Psoas muscle (tissue), 8 donors: Measurements from ENCODE around the gene BST2. TPM values are rescaled to one million over a fixed set of nuclear protein-coding genes. Genes with fewer than 3 reads are reported as not detected.

Source experiments
- ATAC-seq, 4 donors: fragments of 200-7000 bp; cut with Tn5 transposase; one replicate each; pipeline ENCODE4 v1.9.1; 2020; ENCODE audit warnings: moderate library complexity in 3 of 4, mild to moderate bottlenecking in 2 of 4
- DNase-seq, 2 donors: peaks; one replicate each; pipeline ENCODE4 v3.0.0-alpha.2; 2020
- H3K27ac ChIP-seq: fragments of 200-600 bp; one replicate; pipeline ENCODE4 v1.8.0; 2022
- H3K27me3 ChIP-seq, 3 donors: fragments of 200-600 bp in 1 of 3; one replicate each; pipeline versions ENCODE4 v1.6.1 to v1.8.0; 2013 to 2022; ENCODE audit warnings: low read length in 2 of 3, mild to moderate bottlenecking in 2 of 3, moderate library complexity in 1 of 3; ENCODE audit not compliant: insufficient read depth in 3 of 3
- H3K36me3 ChIP-seq, 2 donors: fragments of 200-600 bp in 1 of 2; one replicate each; pipeline versions ENCODE4 v1.6.1 to v1.8.0; 2013 to 2022; ENCODE audit warnings: low read depth in 1 of 2, mild to moderate bottlenecking in 1 of 2, moderate library complexity in 1 of 2; ENCODE audit not compliant: insufficient read depth in 1 of 2
- H3K4me1 ChIP-seq: fragments of 200-600 bp; one replicate; pipeline ENCODE4 v1.8.0; 2022
- H3K4me3 ChIP-seq: fragments of 200-600 bp; one replicate; pipeline ENCODE4 v1.8.0; 2022; ENCODE audit warnings: mild to moderate bottlenecking
- H3K9me3 ChIP-seq: fragments of 200-600 bp; one replicate; pipeline ENCODE4 v1.8.0; 2022
- CTCF ChIP-seq: fragments of 200-600 bp; IDR thresholded peaks from one replicate; pipeline ENCODE4 v1.8.0; 2022; ENCODE audit warnings: antibody characterized with exemption
- WGBS, 3 donors: extraction: QIAGEN DNeasy Blood & Tissue Kit; methylation state at CpG; one replicate each; pipeline versions ENCODE4 v1.1.6 to v1.1.7; 2013; 5-methylcytosine and 5-hydroxymethylcytosine counted together
- intact Hi-C, 2 donors: fragments of 100-400 bp; cut with DNase I; formaldehyde crosslinking; loops; one replicate each; pipeline versions ENCODE4 v1.11.0 to v1.14.2; 2022
- polyA plus RNA-seq, 3 donors: library from polyadenylated mRNA; stranded (reverse); fragments of 200-250 nt; gene quantifications; one replicate each; pipeline ENCODE4 v1.2.3, GENCODE V29; 2013
- total RNA-seq, 4 donors: library from RNA; stranded (reverse); fragmentation: NEBNext Ultra II Directional in 2 of 4; extraction: Animal tissue kit (Norgen Biotek cat#: 25700) in 2 of 4; gene quantifications; one replicate each; pipeline versions ENCODE4 v1.2.1 to v1.2.4, GENCODE V29; 2021 to 2023
- donor health status: healthy with polysubstance abuse.
- donor health status: DM: no; HTN: no; CAD: no; lungs with moderate emphysema.
- donor health status: Bipolar disorder and iron deficiency.
- donor health status: healthy.
- donor health status: DM: yes; HTN: yes; CAD: no.
- donor health status: DM: no; HTN: no; CAD: no.
- donor health status: DM: no; HTN: no; CAD: no.
- donor health status: DM: yes; HTN: yes; CAD: no.

BST2 gene
- total and polyA plus RNA-seq, 7 donors, result 18.3 to 47.7 (median 34.4) TPM

DNA sequence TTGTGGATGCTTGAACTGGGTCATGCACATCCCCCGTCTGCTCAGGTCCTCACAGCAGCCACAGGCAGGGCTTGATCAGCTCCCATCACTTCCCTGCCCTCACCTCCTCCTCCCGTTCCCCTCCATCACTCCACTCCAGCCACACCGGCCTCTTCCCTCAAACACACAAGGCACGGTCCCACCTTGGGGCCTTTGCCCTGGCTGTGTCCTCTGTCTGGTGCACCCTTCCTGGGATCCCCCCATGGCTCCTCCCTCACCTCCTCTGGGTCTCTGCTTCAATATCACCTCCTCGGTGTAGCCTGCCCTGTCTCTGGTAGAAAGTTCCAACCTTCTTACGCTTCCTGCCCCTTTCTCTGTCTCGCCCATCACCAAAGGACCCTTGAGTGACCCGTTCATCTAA lies 52.0 kb downstream of the BST2 start:
- Histone ChIP-seq H3K27ac (no peak overlapping the region), H3K36me3 (no peaks in the 10 kb centered on the region), H3K4me3 (no peak overlapping the region), H3K4me1 (peaks cover 4% of the 10 kb centered on the region), H3K9me3 (no peaks in the 10 kb centered on the region), H3K27me3 (no peaks in the 10 kb centered on the region)
- intact Hi-C loops, result no loop called here
- DNase-seq (no peak), ATAC-seq (no peak)
- 72 to 79% (median 75%) methylated on average over 8 of the region's 8 CpGs for WGBS, 3 donors
- TF ChIP-seq CTCF, result no peak

Other genes with a start within 250 kb of the BST2 start
- 10 to 100 TPM; 25.5 to 41.2 (median 30.5) TPM for gene USE1, start 190.3 kb downstream of the BST2 start, total RNA-seq
- gene USE1, start 190.3 kb downstream of the BST2 start, polyA plus RNA-seq, result 10 to 100 TPM; 45.3 to 83.0 (median 57.1) TPM
- gene OCEL1, start 179.4 kb downstream of the BST2 start, total RNA-seq, result 10 to 100 TPM; 15.6 to 20.8 (median 18.5) TPM
- 10 to 100 TPM; 19.6 to 37.1 (median 24.0) TPM for gene OCEL1, start 179.4 kb downstream of the BST2 start, polyA plus RNA-seq
- 10 to 100 TPM; 34.9 to 56.7 (median 41.1) TPM for gene NR2F6, start 159.7 kb downstream of the BST2 start, total RNA-seq
- gene NR2F6, start 159.7 kb downstream of the BST2 start, polyA plus RNA-seq, result 10 to 100 TPM; 21.1 to 51.3 (median 27.9) TPM
- gene USHBP1, start 140.9 kb downstream of the BST2 start, total RNA-seq, result 1 to 10 TPM; 2.6 to 8.6 (median 3.3) TPM
- 1 to 10 TPM; 3.7 to 5.0 (median 4.0) TPM for gene USHBP1, start 140.9 kb downstream of the BST2 start, polyA plus RNA-seq
- gene BABAM1, start 138.2 kb downstream of the BST2 start, total RNA-seq, result 10 to 100 TPM; 70.0 to 97.0 (median 88.7) TPM
- gene BABAM1, start 138.2 kb downstream of the BST2 start, polyA plus RNA-seq, result 100 to 1,000 TPM in 1 of 3 donors, 10 to 100 TPM in 2; 86.8 to 145 (median 92.9) TPM
- gene ANKLE1, start 123.7 kb downstream of the BST2 start, total RNA-seq, result under 1 TPM in 2 of 4 donors, not detected in 2; 0.13 to 0.26 TPM
- under 1 TPM; 0.07 to 0.20 (median 0.10) TPM for gene ANKLE1, start 123.7 kb downstream of the BST2 start, polyA plus RNA-seq
- 10 to 100 TPM in 1 of 4 donors, 1 to 10 TPM in 3; 6.1 to 17.9 (median 7.6) TPM for gene ABHD8, start 102.2 kb downstream of the BST2 start, total RNA-seq
- 10 to 100 TPM; 12.3 to 26.8 (median 15.0) TPM for gene ABHD8, start 102.2 kb downstream of the BST2 start, polyA plus RNA-seq
- 100 to 1,000 TPM; 105 to 217 (median 139) TPM for gene MRPL34, start 99.8 kb downstream of the BST2 start, total RNA-seq
- 100 to 1,000 TPM; 330 to 558 (median 365) TPM for gene MRPL34, start 99.8 kb downstream of the BST2 start, polyA plus RNA-seq
- 10 to 100 TPM; 21.5 to 35.4 (median 27.9) TPM for gene DDA1, start 96.1 kb downstream of the BST2 start, total RNA-seq
- gene DDA1, start 96.1 kb downstream of the BST2 start, polyA plus RNA-seq, result 10 to 100 TPM; 47.2 to 90.4 (median 75.0) TPM
- 10 to 100 TPM; 11.8 to 14.3 (median 12.9) TPM for gene ANO8, start 70.8 kb downstream of the BST2 start, total RNA-seq
- 10 to 100 TPM in 1 of 3 donors, 1 to 10 TPM in 2; 1.5 to 13.0 (median 4.3) TPM for gene ANO8, start 70.8 kb downstream of the BST2 start, polyA plus RNA-seq
- 10 to 100 TPM in 3 of 4 donors, 1 to 10 TPM in 1; 9.6 to 11.0 (median 10.5) TPM for gene GTPBP3, start 68.1 kb downstream of the BST2 start, total RNA-seq
- 10 to 100 TPM in 1 of 3 donors, 1 to 10 TPM in 2; 6.2 to 16.5 (median 8.8) TPM for gene GTPBP3, start 68.1 kb downstream of the BST2 start, polyA plus RNA-seq
- 10 to 100 TPM; 16.0 to 23.7 (median 16.3) TPM for gene PLVAP, start 28.3 kb downstream of the BST2 start, total RNA-seq
- 10 to 100 TPM in 2 of 3 donors, 1 to 10 TPM in 1; 6.5 to 46.0 (median 14.5) TPM for gene PLVAP, start 28.3 kb downstream of the BST2 start, polyA plus RNA-seq
- gene CCDC194, start 11.4 kb downstream of the BST2 start, total RNA-seq, result under 1 TPM in 1 of 4 donors, not detected in 3; 0.51 TPM
- under 1 TPM in 1 of 3 donors, not detected in 2; 0.13 TPM for gene CCDC194, start 11.4 kb downstream of the BST2 start, polyA plus RNA-seq
- gene MVB12A, start 14.4 kb upstream of the BST2 start, total RNA-seq, result 10 to 100 TPM; 15.6 to 23.7 (median 18.9) TPM
- gene MVB12A, start 14.4 kb upstream of the BST2 start, polyA plus RNA-seq, result 10 to 100 TPM; 29.4 to 79.7 (median 43.1) TPM
- under 1 TPM in 1 of 4 donors, not detected in 3; 0.39 TPM for gene TMEM221, start 43.0 kb upstream of the BST2 start, total RNA-seq
- under 1 TPM in 2 of 3 donors, not detected in 1; 0.04 to 0.25 TPM for gene TMEM221, start 43.0 kb upstream of the BST2 start, polyA plus RNA-seq
- 1 to 10 TPM in 1 of 4 donors, under 1 TPM in 3; 0.43 to 1.0 (median 0.72) TPM for gene NXNL1, start 55.3 kb upstream of the BST2 start, total RNA-seq
- under 1 TPM in 2 of 3 donors, not detected in 1; 0.14 to 0.64 TPM for gene NXNL1, start 55.3 kb upstream of the BST2 start, polyA plus RNA-seq
- 10 to 100 TPM; 18.4 to 40.1 (median 27.9) TPM for gene SLC27A1, start 64.9 kb upstream of the BST2 start, total RNA-seq
- gene SLC27A1, start 64.9 kb upstream of the BST2 start, polyA plus RNA-seq, result 10 to 100 TPM; 11.8 to 30.6 (median 24.1) TPM
- 10 to 100 TPM; 14.8 to 17.3 (median 16.3) TPM for gene PGLS, start 106.0 kb upstream of the BST2 start, total RNA-seq
- 10 to 100 TPM; 11.7 to 53.5 (median 18.3) TPM for gene PGLS, start 106.0 kb upstream of the BST2 start, polyA plus RNA-seq
- gene COLGALT1, start 150.0 kb upstream of the BST2 start, total RNA-seq, result 10 to 100 TPM; 19.8 to 27.7 (median 23.3) TPM
- 10 to 100 TPM; 15.3 to 34.8 (median 21.4) TPM for gene COLGALT1, start 150.0 kb upstream of the BST2 start, polyA plus RNA-seq